Fibroblast of skin of left biceps (primary cell): Measurements from ENCODE around the gene RNF224.
"Not testable (repeated sequence)": the region's sequence is repeated elsewhere in the genome, so short reads cannot be mapped to it uniquely, and the experiment has no call there.

ENCODE experiments used
- DNase-seq, 2 experiments: peaks; one replicate each; pipeline ENCODE4 v3.0.0-alpha.2; 2013; ENCODE audit warnings: low read depth in 2 of 2

Gene RNF224

GRCh38 chr9:137240841-137241489 is 13.7 kb downstream of the RNF224 start, which contains the start of gene TUBB4B:
TSS of gene TUBB4B (plus strand) at chr9:137241287. CDS start at chr9:137241361, 74 bp downstream.
- peak; percentile 100 for DNase-seq

DNA sequence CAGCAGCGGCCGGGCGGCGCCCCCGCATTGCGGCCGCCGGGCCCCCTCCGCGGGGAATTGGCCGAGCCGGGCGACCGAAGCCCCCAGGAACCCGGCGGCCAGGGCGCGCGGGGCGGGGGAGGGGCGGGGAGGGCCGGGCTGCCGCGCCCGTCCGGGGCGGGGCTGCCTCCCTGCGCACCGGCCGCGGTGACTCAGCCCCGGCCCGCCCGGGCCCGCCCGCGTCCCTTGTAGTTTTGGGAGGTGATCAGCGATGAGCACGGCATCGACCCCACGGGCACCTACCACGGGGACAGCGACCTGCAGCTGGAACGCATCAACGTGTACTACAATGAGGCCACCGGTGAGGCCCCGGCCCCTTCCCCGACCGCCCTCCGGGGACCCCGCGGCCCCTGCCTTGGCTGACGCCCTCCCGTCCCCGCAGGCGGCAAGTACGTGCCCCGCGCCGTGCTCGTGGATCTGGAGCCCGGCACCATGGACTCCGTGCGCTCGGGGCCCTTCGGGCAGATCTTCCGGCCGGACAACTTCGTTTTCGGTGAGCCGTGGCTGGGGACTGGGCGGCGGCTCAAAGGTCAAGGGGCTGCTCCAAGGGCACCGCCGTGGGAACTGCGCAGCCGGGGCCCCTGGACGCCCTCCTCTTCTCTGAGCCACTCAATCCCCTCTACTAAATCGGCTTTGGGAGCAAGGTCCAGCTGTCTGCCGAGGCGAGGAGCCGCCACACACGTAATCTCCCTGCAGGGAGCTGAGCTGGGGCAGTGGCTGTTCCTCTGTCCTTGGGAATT is 14.4 kb downstream of the RNF224 start:
- DNase-seq, result no peak

GRCh38 chr9:137242269-137243203 is 15.2 kb downstream of the RNF224 start:
- no peak for DNase-seq

DNA sequence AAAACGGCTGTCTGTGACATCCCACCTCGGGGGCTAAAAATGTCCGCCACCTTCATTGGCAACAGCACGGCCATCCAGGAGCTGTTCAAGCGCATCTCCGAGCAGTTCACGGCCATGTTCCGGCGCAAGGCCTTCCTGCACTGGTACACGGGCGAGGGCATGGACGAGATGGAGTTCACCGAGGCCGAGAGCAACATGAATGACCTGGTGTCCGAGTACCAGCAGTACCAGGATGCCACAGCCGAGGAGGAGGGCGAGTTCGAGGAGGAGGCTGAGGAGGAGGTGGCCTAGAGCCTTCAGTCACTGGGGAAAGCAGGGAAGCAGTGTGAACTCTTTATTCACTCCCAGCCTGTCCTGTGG is 15.9 kb downstream of the RNF224 start:
- DNase-seq, result not testable (repeated sequence)

GRCh38 chr9:137243626-137244485 is 16.6 kb downstream of the RNF224 start:
- DNase-seq, result no peak

DNA sequence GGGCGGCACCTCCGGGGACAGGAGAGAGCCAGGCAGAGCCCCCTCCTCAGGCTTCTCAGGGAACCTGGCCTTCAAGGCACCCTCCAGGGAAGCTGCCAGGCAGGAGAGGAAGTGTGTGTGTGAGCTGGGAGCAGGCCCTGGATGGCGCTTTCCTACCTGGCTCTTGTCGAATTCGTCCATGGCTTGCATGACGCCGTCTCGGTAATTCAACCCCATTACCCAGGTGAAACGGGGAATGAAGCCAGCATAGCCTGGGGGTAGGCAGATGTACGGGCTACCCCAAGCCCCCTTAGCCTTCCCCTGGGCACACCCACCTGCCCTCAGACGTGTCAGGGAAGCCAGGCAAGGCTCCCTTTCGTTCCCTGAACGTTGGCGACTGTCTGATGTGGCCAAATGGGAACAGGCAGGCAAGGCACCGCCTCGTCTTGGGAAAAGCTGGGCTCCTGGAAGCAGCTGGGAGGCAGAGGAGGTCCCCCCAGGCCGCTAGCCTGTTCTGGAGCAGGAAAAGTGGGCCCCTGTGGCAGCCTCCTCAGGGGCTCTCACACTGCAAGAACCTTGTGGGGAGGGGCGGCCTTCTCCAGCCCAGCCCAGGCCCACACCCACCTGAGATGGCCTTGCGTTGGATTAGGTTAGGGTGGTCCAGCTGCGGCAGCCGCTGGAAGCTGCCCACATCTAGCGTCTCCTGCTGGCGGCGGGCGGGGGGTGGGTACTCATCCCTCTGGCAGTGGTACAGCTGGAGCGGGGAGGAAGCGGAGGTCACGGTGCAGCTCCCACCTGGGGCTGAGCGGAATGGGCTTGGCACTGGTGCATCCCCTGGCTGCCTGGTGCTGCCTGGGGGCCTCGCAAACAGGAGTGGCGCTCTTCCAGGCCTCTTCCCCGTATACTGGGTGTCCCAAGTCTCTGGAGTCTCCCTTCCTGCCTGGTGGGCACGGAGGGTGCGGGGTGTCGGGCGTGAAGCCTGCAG is 17.5 kb downstream of the RNF224 start:
- no peak for DNase-seq

GRCh38 chr9:137245450-137246421 is 18.4 kb downstream of the RNF224 start:
- no peak for DNase-seq

DNA sequence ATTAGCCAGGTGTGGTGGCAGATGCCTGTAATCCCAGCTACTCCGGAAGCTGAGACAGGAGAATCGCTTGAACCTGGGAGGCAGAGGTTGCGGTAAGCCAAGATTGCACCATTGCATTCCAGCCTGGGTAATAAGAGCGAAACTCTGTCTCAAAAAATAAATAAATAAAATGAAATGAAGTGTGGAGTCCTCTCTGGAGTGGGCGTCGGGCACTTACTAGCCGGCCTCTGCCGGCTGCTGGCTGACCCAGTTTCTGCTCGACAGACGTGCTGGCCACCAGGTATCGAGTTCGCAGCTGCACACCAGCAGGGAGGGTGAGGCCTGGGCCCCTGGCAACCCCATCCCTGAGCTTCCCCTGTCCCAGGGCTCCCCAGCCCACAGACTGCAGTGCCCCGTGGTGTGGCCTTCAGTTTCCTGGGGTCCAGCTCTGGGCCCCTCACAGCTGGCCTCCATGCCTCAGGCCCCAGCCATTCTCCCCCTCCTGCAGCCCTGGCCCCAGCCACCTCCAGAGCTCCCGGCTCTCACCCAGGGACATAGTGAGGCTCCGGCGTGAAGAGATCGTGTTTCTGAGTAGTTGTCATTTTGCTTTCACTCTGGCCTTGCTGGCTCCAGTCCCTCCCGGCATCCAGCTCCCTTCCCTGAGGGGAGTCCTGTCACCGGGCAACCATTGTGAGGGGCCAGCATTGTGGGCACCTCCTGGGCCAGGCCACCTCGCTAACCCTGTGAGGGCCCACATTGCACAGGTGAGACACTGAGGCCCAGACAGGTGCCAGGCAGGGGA is 20.0 kb downstream of the RNF224 start:
- no peak for DNase-seq

DNA sequence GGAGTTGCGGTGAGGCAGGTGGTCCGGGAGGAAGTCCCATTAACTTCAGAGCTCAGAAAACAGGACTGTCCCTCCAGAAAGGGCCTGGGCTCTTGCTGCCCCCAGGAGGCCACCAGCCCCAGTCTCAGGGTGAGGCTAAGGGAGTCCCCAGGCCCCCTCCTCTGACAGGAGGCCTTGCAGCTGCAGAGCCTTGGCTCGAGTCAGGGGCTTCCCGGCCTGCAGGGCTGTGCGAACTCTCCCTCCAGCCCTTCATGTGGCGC is 20.5 kb downstream of the RNF224 start:
- no peak for DNase-seq

- DNase-seq, result no peak
These were observed 23.3 kb downstream of the RNF224 start for GRCh38 chr9:137250329-137251193.

DNA sequence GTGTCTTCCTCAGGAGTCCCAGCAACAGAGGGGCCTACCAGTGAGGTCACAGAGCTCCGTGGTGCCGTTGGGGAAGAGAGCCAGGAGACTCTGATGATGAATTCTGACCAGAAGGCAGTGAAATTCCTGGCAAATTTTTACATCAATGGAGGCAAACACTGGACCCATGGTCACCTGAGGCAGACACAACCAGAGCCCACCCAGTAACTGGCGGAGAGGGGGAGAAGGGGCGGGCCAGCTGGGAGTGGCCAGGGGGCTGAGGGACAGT is 23.8 kb downstream of the RNF224 start, which contains the start of gene STPG3:
STPG3 (plus strand) TSS at position 93 of the 268 bp plus-strand sequence; CDS start at position 94, 1 bp downstream.
- DNase-seq, result no peak

DNA sequence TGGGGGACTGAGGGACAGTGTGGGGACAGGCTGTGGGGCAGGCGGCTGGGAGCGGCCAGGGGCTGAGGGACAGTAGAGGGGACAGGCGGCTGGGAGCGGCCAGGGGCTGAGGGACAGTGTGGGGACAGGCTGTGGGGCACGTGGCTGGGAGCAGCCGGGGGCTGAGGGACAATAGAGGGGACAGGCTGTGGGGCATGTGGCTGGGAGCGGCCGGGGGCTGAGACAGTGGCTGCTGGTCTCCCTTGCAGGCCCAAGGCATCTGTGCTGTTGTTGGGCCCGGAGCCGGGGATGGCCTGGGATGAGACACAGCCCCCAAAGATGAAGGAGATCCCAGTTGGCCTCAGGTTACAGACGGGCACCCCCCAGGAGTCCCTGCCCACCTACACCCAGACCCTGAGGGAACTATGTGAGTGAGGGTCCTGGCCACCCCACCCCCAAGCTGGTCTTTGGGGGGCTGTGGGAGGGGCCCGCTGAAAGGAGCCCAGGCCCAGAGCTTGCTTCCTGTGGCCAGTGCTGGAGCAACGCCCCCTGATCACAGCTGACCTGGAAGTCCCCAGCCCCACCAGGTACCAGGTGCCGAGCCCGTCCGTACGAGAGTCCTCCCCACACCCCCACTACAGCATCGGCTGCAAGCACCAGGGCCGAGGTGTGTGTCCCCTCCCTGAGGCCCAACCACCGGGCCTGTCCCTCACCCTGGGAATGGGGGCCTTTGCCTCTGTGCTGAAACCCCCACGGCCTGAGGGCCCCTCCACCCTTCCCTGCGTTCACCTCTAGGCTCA is 24.4 kb downstream of the RNF224 start:
- DNase-seq, result no peak

- no peak for DNase-seq
These were observed 25.5 kb downstream of the RNF224 start for GRCh38 chr9:137252555-137253506.

- DNase-seq, result no peak
These were observed 26.7 kb downstream of the RNF224 start for GRCh38 chr9:137253717-137254623.
